Thyroid gland (tissue), 4 donors: Measurements from ENCODE around the gene RAB36. TPM values are rescaled to one million over a fixed set of nuclear protein-coding genes. Genes with fewer than 3 reads are reported as not detected.

Experiments used
- DNase-seq, 2 donors: peaks; one replicate each; pipeline ENCODE4 v3.0.0-alpha.2; 2019
- H3K27ac ChIP-seq, 3 donors: fragments of 200-600 bp; sonication (generic); 1 replicate in 2 of 3; 2 replicates in 1 of 3; pipeline ENCODE4 v1.5.1; 2016 to 2019; ENCODE audit warnings: mild to moderate bottlenecking in 1 of 3, moderate library complexity in 1 of 3
- H3K27me3 ChIP-seq: fragments of 200-600 bp; sonication (generic); one replicate; pipeline ENCODE4 v1.5.1; 2019
- H3K36me3 ChIP-seq, 2 donors: fragments of 200-600 bp; sonication (generic); one replicate each; pipeline ENCODE4 v1.5.1; 2016 to 2019
- H3K4me1 ChIP-seq, 2 donors: fragments of 200-600 bp; sonication (generic); one replicate each; pipeline ENCODE4 v1.5.1; 2017 to 2019
- H3K4me3 ChIP-seq, 3 donors: fragments of 200-600 bp; sonication (generic); replicated peaks in 1 of 3; 1 replicate in 2 of 3; 2 replicates in 1 of 3; pipeline ENCODE4 v1.5.1; 2016; ENCODE audit warnings: mild to moderate bottlenecking in 1 of 3
- H3K9me3 ChIP-seq: fragments of 200-600 bp; sonication (generic); one replicate; pipeline ENCODE4 v1.5.1; 2017
- CTCF ChIP-seq, 6 experiments: fragments of 200-600 bp in 3 of 6; fragments of 450-650 bp in 3 of 6; sonication (generic) in 3 of 6; IDR thresholded peaks; one replicate each; pipeline ENCODE4 v1.5.1; 2016 to 2019; ENCODE audit warnings: antibody characterized with exemption in 6 of 6, mild to moderate bottlenecking in 2 of 6, inconsistent platforms in 1 of 6, moderate library complexity in 1 of 6
- POLR2A ChIP-seq, 2 donors: fragments of 450-650 bp; IDR thresholded peaks; one replicate each; pipeline ENCODE4 v1.6.1; 2017; ENCODE audit warnings: antibody characterized with exemption in 2 of 2, mild to moderate bottlenecking in 2 of 2, moderate library complexity in 1 of 2
- WGBS, 2 donors: methylation state at CpG; one replicate each; pipeline ENCODE4 v1.1.5; 2017; 5-methylcytosine and 5-hydroxymethylcytosine counted together
- intact Hi-C: fragments of 100-400 bp; cut with DNase I; formaldehyde crosslinking; loops from one replicate; pipeline ENCODE4 v1.15.1; 2023
- total RNA-seq, 4 donors: library from RNA; depleted of rRNA; stranded (reverse); fragments of >200 nt; gene quantifications; one replicate each; pipeline ENCODE4 v1.2.3, GENCODE V29; 2016

RAB36 gene
- total RNA-seq, 4 donors from 2014 or later, result 10.9 to 33.4 (median 27.8) TPM

- Histone ChIP-seq H3K27ac (peak overlapping the region; percentile 49 to 74 (median 63)), H3K4me1 (peaks cover 67 to 73% of the 10 kb centered on the region in 2 donors), H3K9me3 (no peaks in the 10 kb centered on the region), H3K27me3 (no peaks in the 10 kb centered on the region), H3K4me3 (peak overlapping the region; percentile 3 to 69 (median 6)), H3K36me3 (no peaks in the 10 kb centered on the region)
- WGBS, 2 donors, result 16 to 19% methylated on average over 9 to 11 of the region's 11 CpGs
- intact Hi-C loops, result loop anchor here (5.0 kb wide), 1 partner anchor 34 kb away; no protein-coding TSS in a partner anchor
- DNase-seq, result peak; percentile 81 to 85
- TF ChIP-seq POLR2A (IDR thresholded peaks at IDR 0.05) (peak in 1 of 2 donors; percentile 10), CTCF (IDR thresholded peaks at IDR 0.05) (no peak)
Measured at GRCh38 chr22:23183061-23183698, 37.9 kb downstream of the RAB36 start.

- DNase-seq, result peak in 1 of 2 donors; percentile 29
- TF ChIP-seq POLR2A (IDR thresholded peaks at IDR 0.05) (no peak), CTCF (IDR thresholded peaks at IDR 0.05) (no peak)
- Histone ChIP-seq H3K36me3 (no peaks in the 10 kb centered on the region), H3K9me3 (no peaks in the 10 kb centered on the region), H3K27ac (peak overlapping the region; percentile 49 to 74 (median 63)), H3K4me1 (peaks cover 69 to 72% of the 10 kb centered on the region in 2 donors), H3K27me3 (no peaks in the 10 kb centered on the region), H3K4me3 (peak overlapping the region in 1 of 3 donors; percentile 69)
- 57 to 64% methylated on average over 3 of the region's 3 CpGs for WGBS, 2 donors
- intact Hi-C loops, result loop anchor here (5.0 kb wide), 1 partner anchor 33 kb away; no protein-coding TSS in a partner anchor
Measured at GRCh38 chr22:23184100-23184763, 39.0 kb downstream of the RAB36 start.

- DNase-seq, result no peak
- no peaks in the 10 kb centered on the region for H3K27me3 ChIP-seq
- no peaks in the 10 kb centered on the region for H3K9me3 ChIP-seq
- no peaks in the 10 kb centered on the region for H3K36me3 ChIP-seq
- H3K4me1 ChIP-seq, result peaks cover 69 to 71% of the 10 kb centered on the region in 2 donors
- H3K4me3 ChIP-seq, result no peak overlapping the region
- TF ChIP-seq CTCF (IDR thresholded peaks at IDR 0.05) (no peak), POLR2A (IDR thresholded peaks at IDR 0.05) (no peak)
- 78 to 81% methylated on average over 4 to 5 of the region's 5 CpGs for WGBS, 2 donors
- H3K27ac ChIP-seq, result peak overlapping the region; percentile 49 to 74 (median 63)
- intact Hi-C loops, result loop anchor here (5.0 kb wide), 1 partner anchor 33 kb away; no protein-coding TSS in a partner anchor
Measured at GRCh38 chr22:23184764-23185113, 39.5 kb downstream of the RAB36 start.

GRCh38 chr22:23187211-23187610, 41.9 kb downstream of the RAB36 start:
- Histone ChIP-seq H3K36me3 (no peaks in the 10 kb centered on the region), H3K27me3 (no peaks in the 10 kb centered on the region), H3K4me3 (no peak overlapping the region), H3K27ac (no peak overlapping the region), H3K9me3 (no peaks in the 10 kb centered on the region), H3K4me1 (peaks cover 68 to 69% of the 10 kb centered on the region in 2 donors)
- intact Hi-C loops, result no loop called here
- no peak for TF ChIP-seq POLR2A (IDR thresholded peaks at IDR 0.05)
- no peak for TF ChIP-seq CTCF (IDR thresholded peaks at IDR 0.05)
- WGBS, 2 donors, result 67 to 81% methylated on average over 4 of the region's 4 CpGs
- DNase-seq, result no peak
